ENCODE measurements around the gene P4HTM. TPM values are rescaled to one million over a fixed set of nuclear protein-coding genes. Genes with fewer than 3 reads are reported as not detected.

The P4HTM gene, protein sequence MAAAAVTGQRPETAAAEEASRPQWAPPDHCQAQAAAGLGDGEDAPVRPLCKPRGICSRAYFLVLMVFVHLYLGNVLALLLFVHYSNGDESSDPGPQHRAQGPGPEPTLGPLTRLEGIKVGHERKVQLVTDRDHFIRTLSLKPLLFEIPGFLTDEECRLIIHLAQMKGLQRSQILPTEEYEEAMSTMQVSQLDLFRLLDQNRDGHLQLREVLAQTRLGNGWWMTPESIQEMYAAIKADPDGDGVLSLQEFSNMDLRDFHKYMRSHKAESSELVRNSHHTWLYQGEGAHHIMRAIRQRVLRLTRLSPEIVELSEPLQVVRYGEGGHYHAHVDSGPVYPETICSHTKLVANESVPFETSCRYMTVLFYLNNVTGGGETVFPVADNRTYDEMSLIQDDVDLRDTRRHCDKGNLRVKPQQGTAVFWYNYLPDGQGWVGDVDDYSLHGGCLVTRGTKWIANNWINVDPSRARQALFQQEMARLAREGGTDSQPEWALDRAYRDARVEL
- 12.4 TPM for polyA plus RNA-seq (ENCODE audit: insufficient read length)

DNA sequence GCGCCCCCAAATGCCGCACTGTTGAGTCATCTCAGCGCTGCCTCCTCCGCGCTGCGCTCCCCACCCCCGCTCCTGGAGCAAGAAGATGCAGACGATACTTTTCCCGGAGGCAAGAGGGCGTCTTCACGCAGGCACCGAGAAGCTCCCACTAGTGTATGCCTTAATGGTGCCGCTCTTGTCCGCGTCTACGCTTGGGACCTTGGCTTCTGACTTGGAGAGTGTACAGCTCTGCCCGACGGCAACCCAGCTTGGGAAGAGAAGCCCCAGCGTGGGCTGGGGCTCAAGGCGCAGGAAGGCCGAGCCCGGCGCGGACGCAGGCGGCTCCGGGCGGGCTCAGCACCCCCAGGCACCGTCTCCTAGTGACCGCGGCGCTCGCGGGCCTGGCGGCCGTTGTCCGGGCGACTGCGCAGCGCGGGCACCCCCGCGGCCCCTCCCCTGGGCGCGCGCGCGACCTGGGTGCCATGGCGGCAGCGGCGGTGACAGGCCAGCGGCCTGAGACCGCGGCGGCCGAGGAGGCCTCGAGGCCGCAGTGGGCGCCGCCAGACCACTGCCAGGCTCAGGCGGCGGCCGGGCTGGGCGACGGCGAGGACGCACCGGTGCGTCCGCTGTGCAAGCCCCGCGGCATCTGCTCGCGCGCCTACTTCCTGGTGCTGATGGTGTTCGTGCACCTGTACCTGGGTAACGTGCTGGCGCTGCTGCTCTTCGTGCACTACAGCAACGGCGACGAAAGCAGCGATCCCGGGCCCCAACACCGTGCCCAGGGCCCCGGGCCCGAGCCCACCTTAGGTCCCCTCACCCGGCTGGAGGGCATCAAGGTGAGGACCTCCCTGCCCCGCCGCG is at the start of gene P4HTM:
TSS of gene P4HTM (plus strand) at position 446 of the 840 bp plus-strand sequence. CDS start at position 462, 16 bp downstream.
- peak; percentile 72 for DNase-seq (ENCODE audit: low read depth)

DNA sequence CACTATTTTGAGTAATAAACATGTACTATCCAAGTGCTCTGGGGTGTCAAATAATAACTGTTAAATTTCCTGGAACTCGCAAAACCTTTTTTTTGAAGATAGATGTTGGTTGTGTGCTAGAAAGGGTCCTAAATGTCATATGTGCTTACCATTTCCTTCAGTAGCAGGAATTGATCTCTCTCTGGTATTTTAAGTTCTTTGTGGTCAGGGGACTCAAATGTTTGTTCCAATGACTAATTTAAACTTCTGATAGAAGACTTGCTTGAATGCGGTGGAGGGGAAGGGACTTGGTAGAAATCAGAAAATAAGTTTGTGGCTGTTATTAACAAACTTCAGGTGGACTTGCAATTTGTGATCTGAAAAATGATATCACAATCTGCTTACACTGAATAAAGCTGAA is 44.6 kb upstream of the P4HTM start:
- no peak for DNase-seq (ENCODE audit: low read depth)

- DNase-seq (ENCODE audit: low read depth), result no peak
Measured at GRCh38 chr3:48945891-48946549, 44.0 kb upstream of the P4HTM start.

- no peak for DNase-seq (ENCODE audit: low read depth)
Measured at GRCh38 chr3:48949376-48949717, 40.7 kb upstream of the P4HTM start.

DNA sequence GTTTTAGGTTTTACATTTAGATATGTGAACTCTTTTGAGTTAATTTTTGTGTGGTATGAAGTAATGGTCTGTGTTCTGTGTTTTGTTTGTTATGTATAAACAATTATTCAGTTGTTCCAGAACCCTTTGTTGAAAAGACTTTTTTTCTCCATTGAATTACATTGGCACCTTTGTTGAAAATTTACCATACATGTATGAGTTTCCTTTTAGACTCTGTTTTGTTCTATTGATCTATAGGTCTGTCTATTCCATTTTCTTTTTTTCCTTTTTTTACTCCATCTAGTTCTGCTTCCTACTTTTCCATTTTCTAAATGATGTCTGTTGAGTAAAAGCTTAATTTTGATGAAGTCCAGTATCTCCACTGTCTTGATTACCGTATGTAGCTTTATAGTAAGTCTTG is 40.0 kb upstream of the P4HTM start:
- no peak for DNase-seq (ENCODE audit: low read depth)

- DNase-seq (ENCODE audit: low read depth), result no peak
Measured at GRCh38 chr3:48951764-48952163, 38.3 kb upstream of the P4HTM start.

GRCh38 chr3:48952510-48953118 is 37.4 kb upstream of the P4HTM start:
- DNase-seq (ENCODE audit: low read depth), result no peak

- DNase-seq (ENCODE audit: low read depth), result no peak
Measured at GRCh38 chr3:48957006-48957705, 32.9 kb upstream of the P4HTM start.

- DNase-seq (ENCODE audit: low read depth), result no peak
Measured at GRCh38 chr3:48960841-48961413, 29.1 kb upstream of the P4HTM start.

DNA sequence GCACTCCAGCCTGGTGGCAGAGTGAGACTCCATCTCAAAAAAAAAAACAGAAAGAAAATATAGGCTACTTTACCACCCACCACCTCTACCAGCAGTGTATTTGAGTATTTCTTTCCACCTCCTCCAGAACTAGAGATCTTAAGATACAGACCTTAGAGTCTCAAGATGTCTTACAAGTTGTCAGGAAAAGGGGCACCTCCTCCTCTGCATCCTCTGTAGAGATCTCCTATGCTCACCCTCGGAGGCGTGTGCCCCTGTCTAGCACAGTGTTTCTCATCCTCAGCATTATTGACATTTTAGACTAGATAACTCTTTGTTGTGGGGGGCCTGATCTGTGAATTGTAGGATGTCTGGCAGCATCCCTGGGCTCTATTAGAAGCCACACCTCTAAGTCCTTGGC is 27.7 kb upstream of the P4HTM start:
- no peak for DNase-seq (ENCODE audit: low read depth)

DNA sequence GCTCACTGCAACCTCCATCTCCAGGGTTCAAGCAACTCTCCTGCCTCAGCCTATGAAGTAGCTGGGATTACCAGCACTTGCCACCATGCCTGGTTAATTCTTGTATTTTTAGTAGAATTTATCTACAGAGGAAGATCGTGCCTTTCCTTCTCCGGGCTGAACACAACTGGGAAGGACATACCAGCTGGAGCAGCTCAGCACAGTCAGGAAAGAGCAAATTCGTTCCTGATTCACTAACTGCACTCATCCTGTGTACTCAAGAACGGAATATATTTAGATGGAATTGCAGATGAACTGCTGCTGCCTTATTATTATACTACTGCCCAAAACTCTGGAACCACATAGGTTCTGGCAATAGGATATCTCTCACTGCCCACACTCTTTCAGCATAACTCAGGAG is 27.1 kb upstream of the P4HTM start:
- DNase-seq (ENCODE audit: low read depth), result no peak

DNA sequence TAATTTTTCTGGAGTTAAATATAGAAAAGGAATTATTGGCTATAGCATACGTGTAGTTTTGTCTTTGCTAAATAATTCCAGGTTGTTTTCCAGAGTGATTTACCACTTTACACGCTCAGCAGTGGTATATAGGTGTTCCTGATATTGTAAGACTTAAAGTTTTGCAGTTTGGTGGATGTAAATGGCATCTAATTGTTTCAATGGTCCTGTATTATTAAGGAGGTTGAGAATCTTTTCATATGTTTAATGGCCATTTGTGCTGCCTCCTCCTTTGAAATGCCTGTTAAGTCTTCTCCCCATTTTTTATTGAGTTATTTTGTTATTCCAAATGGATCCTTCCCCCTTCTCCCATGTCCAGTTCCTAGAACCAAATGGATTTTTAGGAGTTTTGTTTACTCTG is 26.4 kb upstream of the P4HTM start:
- DNase-seq (ENCODE audit: low read depth), result no peak

- no peak for DNase-seq (ENCODE audit: low read depth)
Measured at GRCh38 chr3:48966367-48966766, 23.7 kb upstream of the P4HTM start.

DNA sequence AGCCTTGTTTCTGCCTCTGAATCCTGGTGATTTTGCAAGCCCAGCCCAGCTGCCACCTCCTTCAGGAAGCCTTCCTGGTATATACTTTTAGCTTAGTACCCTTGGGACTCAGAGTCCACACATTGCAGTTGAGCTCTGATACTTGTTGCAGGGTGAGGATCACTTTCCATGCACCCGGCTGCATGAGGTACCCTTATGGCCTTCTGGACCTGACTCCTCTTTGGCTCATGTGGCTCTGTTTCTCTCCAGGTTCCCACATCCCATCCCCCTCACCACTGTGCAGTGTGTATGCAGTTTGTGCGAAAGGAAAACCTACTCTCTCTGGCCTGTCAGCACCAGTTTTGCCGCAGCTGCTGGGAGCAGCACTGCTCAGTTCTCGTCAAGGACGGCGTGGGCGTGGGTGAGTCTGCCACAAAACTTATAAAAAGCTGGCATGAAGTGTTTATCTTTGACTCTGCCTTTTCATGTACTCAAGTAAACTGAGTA is 23.1 kb upstream of the P4HTM start:
- no peak for DNase-seq (ENCODE audit: low read depth)

GRCh38 chr3:48970586-48970985 is 19.5 kb upstream of the P4HTM start:
- DNase-seq (ENCODE audit: low read depth), result no peak

DNA sequence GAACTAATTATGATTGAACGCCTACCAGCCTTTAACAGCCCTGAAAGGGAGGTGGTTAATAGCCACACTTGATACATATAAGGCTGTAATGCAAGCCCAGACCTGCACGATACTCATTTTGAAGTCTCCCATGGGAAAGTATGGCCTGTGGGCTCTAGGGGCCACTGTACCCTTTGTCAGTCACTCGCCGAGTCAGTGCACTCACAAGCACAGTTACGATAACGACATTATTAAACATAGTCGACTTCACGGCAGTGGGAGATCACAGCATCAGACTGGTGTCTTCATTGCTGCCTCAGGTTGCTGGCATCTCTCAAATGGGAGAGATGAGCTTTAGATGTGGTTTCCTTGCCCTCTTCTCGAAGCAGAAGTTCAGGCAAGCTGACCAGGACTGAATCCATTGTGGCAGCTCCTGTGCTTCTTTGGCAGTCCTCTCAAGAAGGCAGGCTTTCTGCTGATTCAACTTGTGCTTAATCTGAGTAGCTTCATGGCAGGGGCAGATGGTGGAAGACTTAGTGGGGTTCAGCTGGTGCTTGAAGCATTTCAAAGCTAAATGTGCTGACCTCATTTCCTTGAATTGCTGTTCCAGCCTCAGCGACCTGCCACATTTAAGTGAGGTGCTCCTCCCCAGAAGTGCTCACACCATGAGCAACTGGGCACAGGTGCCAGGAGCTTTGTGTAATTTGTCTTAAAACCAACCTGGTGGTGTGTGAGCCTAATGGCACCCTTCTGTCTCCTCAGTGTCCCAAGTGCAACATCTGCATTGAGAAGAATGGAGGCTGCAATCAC is 15.8 kb upstream of the P4HTM start:
- no peak for DNase-seq (ENCODE audit: low read depth)

DNA sequence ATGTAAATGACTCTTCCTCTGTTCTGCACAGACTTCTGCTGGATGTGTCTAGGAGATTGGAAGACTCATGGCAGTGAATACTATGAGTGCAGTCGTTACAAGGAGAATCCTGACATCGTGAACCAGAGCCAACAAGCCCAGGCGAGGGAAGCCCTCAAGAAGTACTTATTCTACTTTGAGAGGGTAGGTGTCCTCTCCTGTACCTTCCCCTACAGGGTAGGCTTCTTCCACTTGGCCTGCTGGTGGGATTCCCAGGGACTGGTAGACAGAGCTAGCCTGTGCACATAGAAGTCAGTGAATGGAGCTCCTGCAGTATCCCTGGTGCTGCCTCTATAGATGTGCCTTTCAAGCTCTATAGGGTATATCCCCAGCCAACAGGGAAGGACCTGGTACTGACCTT is 10.6 kb upstream of the P4HTM start:
- no peak for DNase-seq (ENCODE audit: low read depth)

DNA sequence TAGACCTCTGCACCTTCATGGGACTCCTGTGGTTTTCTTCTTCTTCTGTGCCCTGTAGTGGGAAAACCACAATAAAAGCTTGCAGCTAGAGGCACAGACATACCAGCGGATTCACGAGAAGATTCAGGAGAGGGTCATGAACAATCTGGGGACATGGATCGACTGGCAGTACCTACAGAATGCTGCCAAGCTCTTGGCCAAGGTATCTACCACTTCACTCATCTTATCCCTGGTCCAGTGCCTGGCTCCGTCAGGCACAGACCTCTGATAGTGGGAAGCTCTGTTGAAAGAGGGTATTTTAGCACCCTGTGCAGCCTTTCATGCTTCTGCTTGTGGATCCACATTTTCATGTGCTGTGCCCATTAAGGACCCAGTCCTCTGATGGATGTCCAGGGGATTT is 9.7 kb upstream of the P4HTM start:
- DNase-seq (ENCODE audit: low read depth), result no peak

GRCh38 chr3:48982016-48982415 is 8.0 kb upstream of the P4HTM start:
- DNase-seq (ENCODE audit: low read depth), result no peak

GRCh38 chr3:48982686-48983085 is 7.4 kb upstream of the P4HTM start:
- DNase-seq (ENCODE audit: low read depth), result no peak

Measured in forelimb muscle (tissue), 1 donor.